ENCODE measurements around the gene C4orf54.

Gene C4orf54

GRCh38 chr4:99657798-99658197 is at the start of gene C4orf54:
TSS of gene C4orf54 (minus strand) at chr4:99657828. CDS start at chr4:99654648, 3,180 bp downstream.
- DNase-seq: no peak

- DNase-seq: no peak
Measured at GRCh38 chr4:99705891-99706290, 48.3 kb upstream of the C4orf54 start.

- no peak for DNase-seq
Measured at GRCh38 chr4:99696801-99697200, 39.2 kb upstream of the C4orf54 start.

- no peak for DNase-seq
Measured at GRCh38 chr4:99693140-99693539, 35.5 kb upstream of the C4orf54 start.

- DNase-seq: no peak
Measured at GRCh38 chr4:99690990-99691389, 33.4 kb upstream of the C4orf54 start.

- DNase-seq: no peak
Measured at GRCh38 chr4:99690472-99690871, 32.8 kb upstream of the C4orf54 start.

- DNase-seq: no peak
Measured at GRCh38 chr4:99687120-99687519, 29.5 kb upstream of the C4orf54 start.

GRCh38 chr4:99685234-99685633 is 27.6 kb upstream of the C4orf54 start:
- no peak for DNase-seq

GRCh38 chr4:99683895-99684294 is 26.3 kb upstream of the C4orf54 start:
- no peak for DNase-seq

- no peak for DNase-seq
Measured at GRCh38 chr4:99679976-99680375, 22.3 kb upstream of the C4orf54 start.

GRCh38 chr4:99679204-99679603 is 21.6 kb upstream of the C4orf54 start:
- DNase-seq: no peak

GRCh38 chr4:99677161-99677560 is 19.5 kb upstream of the C4orf54 start:
- no peak for DNase-seq

- no peak for DNase-seq
Measured at GRCh38 chr4:99670409-99671073, 12.9 kb upstream of the C4orf54 start.

- DNase-seq: no peak
Measured at GRCh38 chr4:99669084-99669483, 11.5 kb upstream of the C4orf54 start.

GRCh38 chr4:99668472-99668871 is 10.8 kb upstream of the C4orf54 start:
- DNase-seq: no peak

GRCh38 chr4:99665983-99666382 is 8.4 kb upstream of the C4orf54 start:
- no peak for DNase-seq

GRCh38 chr4:99664716-99665115 is 7.1 kb upstream of the C4orf54 start:
- DNase-seq: no peak

- DNase-seq: no peak
Measured at GRCh38 chr4:99661907-99662306, 4.3 kb upstream of the C4orf54 start.

- no peak for DNase-seq
Measured at GRCh38 chr4:99658666-99659065, 1.0 kb upstream of the C4orf54 start.

- DNase-seq: no peak
Measured at GRCh38 chr4:99655308-99656081, 2.1 kb downstream of the C4orf54 start.

GRCh38 chr4:99654361-99654761 is 3.3 kb downstream of the C4orf54 start:
- no peak for DNase-seq

- DNase-seq: no peak
Measured at GRCh38 chr4:99653916-99654315, 3.7 kb downstream of the C4orf54 start.

GRCh38 chr4:99652596-99653436 is 4.8 kb downstream of the C4orf54 start:
- no peak for DNase-seq

Measured in NCI-H2107 (cell line).